GM18502 (cell line): ENCODE results near the gene CSN2.
"Not testable (repeated sequence)": the region's sequence is repeated elsewhere in the genome, so short reads cannot be mapped to it uniquely, and the experiment has no call there.

Source experiments
- ATAC-seq: cut with Tn5 transposase; IDR thresholded peaks from one replicate; pipeline ENCODE4 v1.9.1; 2021; ENCODE audit warnings: mild to moderate bottlenecking; ENCODE audit not compliant: unreplicated experiment, poor library complexity

Gene CSN2, protein sequence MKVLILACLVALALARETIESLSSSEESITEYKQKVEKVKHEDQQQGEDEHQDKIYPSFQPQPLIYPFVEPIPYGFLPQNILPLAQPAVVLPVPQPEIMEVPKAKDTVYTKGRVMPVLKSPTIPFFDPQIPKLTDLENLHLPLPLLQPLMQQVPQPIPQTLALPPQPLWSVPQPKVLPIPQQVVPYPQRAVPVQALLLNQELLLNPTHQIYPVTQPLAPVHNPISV

DNA sequence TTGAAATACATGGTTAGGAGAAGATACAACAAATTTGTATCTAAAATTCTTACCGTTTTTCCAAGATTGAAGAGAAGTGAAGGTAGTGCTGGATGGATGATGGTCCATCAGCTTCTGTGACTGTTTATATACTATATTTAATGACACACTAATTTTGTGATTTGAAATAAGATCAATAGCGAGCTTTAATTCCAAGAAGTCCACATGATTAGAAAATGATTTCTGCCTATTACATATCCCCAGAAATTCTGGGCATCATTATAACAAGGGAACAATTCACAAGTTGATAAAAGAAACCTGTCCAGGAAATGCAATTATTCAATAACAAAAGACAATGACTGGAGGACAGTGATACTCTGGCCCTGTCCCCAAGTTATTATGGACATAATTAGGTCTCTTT, at the start of gene CSN2:
TSS of gene CSN2 (minus strand) at position 101 of the 400 bp plus-strand sequence. CDS start 4,733 bp downstream, outside the sequence.
- ATAC-seq = no peak

DNA sequence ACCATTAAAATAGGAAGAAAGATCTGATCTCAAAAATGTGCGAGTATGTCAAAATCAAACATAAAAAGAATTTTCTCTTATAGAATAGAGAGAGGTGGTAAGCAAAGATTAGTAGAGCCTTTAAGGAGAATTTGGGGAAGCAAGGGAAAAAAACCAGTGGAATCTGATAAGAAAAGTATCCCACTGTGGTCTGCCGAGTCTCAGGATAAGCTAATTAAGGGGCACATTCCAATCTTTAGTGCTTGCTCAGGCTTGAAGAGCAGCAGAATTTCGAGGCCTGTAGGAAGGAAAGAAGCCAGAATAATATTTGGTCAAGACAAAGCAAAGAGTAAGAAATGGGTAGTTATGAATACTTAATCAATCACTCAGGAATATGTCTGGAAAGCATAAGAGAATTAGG, 43.2 kb upstream of the CSN2 start:
- ATAC-seq = no peak

DNA sequence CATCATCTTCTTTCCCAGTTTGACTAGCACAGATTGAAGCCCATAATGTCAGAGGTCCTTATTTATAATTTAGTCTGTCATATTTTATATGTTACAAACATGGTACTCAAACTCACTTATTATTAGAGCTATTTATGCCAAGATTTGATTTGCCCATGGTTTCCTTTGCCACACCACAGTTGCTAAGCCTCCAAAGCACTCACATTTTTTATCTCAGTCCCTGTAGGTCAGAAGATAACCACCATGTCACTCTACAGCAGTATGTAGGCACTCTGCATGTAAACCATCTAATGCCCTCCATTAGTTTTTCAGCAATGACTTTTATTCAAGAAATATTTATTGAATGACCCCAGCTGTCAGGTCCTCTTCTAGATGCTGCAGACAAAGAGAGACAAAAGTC, 37.0 kb upstream of the CSN2 start:
- ATAC-seq = no peak

DNA sequence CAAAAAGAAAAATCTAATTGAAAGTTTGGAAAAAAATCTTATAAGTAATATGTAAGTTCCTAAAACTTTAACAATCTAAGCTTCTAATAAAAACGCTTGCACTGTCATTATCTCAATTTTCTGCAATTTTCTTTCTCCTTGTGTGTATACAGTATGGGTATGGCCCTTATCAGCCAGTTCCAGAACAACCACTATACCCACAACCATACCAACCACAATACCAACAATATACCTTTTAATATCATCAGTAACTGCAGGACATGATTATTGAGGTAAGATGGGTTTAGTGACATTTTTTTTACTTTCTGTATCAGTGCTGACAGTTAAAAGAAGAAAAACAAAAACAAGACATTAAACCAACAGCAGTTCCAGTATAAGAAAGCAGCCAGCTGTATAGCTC, 35.2 kb upstream of the CSN2 start:
- ATAC-seq = no peak

DNA sequence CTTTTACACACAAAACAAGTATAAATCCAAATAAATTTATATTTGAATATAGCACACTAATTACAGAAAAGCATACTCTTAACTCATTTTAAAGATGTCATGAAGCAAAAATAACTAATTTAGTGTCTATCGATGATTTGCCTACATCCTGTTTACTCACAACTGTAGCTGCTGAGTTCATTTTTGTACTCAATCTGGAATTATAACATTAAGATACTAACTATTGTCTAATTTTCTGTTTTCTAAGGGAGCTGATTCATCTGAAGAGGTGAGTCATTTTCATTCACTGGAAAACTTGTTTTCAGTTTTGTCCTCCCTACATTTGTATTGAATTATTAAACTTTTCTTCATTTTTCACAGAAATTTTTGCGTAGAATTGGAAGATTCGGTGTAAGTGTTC, 33.9 kb upstream of the CSN2 start:
- peak; percentile 58 for ATAC-seq

DNA sequence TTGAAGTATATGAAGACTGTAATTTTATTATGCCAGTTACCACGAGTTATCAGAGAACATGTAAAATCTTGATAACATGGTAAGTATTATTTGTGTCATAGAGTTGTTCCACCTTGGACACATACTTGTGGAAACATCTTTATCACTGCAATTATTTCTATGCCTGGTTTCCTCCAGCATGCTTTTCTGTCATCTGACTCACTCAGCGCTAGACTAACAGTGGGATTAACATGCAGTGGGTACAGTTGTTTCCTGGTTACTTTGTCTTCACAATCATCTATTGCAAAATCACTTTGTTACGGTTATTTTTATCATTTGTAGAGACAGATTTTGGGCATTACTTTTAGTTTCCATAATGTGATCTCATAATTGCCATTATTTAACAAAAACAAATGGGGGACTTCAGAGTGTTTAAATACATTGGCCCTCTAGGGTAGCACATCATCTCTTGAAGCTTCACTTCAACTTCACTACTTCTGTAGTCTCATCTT, 30.0 kb upstream of the CSN2 start, which contains the start of gene STATH:
TSS of gene STATH (plus strand) at position 441 of the 491 bp plus-strand sequence. CDS start 2,472 bp downstream, outside the sequence.
- ATAC-seq = no peak

DNA sequence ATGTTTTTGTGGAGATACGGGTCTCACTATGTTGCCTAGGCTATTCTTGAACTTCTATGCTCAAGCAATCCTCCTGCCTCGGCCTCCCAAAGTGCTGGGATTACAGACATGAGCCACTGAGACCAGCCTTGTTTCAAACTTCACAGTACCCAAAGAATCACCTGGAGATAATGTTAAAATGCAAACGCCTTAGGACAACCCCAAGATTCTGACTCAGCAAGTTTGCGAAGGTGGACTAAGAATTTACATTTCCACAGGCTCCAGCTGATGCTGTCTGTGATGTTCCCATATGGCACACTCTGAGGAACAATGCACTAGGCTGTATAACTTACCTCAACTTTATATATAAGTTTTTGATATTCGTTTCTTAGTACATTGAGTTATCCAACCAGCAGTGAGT, 29.3 kb upstream of the CSN2 start:
- no peak for ATAC-seq

DNA sequence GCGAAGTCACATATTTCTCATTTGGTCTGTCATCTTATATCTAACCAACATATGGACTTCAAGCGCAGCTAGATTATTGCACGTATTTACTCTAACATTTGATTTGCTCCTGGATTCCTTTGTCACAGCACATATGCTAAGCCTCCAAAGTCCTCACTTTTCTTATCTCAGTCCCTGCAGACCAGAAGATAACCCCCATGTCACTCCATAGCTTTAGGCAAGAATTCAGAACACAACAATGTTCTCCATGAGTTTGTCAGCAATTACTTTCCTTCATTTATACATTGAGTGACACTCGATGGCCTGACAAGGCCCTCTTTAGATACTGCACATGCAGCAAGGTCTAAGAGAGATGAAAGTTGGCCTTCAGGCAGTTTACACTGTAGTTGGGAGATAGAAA, 25.5 kb upstream of the CSN2 start:
- no peak for ATAC-seq

DNA sequence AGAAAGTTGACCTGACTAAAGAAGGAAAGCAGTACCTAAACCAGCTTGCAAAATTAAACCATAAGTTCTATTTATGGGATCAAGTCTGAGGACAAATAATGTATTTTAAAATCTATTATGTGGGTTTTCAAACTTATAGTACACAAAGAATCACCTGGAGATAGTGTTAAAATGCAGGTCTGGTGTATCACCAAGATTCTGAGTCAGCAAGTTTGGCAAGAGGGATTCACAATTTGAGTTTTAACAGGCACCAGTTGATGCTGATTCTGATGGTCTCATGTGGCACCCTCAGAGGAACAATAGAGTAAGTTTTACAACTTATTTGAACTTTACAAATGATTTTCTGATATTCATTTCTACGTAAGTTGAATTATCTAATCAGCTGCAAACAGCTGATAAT, 21.1 kb upstream of the CSN2 start:
- ATAC-seq = no peak

DNA sequence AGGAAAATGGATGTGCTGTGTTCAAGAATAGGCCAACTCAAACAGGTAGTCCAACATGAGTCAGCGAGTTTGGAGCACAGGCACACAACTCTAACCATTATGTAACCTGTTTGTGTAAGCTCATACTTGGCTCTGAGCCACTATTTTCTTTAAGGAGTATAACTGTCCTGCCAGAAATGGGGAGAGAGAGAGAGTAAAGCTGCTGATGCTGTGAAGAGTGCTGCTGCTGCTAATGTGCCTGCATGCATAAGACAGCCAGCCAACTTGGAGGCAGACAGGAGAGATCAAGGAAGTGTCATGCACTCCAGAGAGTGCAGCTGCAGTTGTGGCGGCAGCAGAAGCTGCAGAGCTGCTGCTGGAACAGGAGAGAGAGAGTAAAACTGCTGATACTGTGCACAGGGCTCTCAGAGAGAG, 18.5 kb upstream of the CSN2 start:
- ATAC-seq = no peak

DNA sequence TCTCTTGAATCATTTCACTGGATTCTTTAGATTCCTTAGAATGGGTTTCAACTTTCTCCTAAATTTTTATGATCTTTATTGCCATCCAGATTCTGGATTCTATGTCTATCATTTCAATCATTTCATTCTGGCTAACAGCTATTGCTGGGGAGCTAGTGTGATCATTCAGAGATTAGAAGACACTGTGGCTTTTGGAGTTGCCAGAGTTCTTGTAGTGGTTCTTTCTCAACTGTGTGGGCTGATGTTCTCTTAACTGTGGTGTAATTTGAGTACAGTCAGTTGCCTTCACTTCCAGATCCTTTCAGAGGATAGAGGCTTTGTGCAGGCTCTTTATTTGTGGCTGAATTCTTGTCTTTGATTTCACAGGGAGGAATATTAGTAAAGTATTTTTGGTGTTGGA, 12.1 kb upstream of the CSN2 start:
- ATAC-seq = no peak

DNA sequence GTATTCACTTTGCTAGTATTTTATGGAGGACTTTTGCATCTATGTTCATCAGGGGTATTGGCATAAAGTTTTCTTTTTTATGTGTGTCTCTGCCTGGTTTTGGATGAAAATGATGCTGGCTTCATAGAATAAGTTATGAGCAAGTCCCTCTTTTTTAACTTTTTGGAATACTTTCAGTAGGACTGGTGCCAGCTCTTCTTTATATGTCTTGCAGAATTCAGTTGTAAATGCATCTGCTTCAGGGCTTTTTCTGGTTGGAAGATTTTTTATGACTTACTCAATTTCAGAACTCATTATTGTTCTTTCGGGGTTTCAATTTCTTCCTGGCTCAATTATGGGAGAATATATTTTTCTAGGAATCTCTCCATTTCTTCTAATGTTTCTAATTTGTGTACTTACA, 9.1 kb upstream of the CSN2 start:
- ATAC-seq = no peak

DNA sequence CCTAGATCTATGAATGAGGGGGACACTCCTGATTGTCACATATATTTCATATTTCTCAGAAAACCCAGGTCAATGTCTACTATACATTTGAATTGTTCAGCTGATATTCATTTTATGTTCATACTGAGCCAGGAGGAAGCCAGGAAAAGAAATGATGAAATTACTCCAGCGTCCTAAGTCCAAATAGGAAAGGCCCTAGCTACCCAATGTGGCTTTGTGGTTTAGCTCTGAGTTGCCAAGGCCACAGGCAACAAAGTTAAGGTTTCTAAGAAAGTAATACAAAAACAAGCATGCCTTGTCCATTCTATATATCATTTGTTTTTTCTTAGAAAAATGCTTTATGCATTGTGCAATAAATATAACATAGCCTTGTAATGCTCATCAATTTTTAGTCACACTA, 4.5 kb upstream of the CSN2 start:
- no peak for ATAC-seq

DNA sequence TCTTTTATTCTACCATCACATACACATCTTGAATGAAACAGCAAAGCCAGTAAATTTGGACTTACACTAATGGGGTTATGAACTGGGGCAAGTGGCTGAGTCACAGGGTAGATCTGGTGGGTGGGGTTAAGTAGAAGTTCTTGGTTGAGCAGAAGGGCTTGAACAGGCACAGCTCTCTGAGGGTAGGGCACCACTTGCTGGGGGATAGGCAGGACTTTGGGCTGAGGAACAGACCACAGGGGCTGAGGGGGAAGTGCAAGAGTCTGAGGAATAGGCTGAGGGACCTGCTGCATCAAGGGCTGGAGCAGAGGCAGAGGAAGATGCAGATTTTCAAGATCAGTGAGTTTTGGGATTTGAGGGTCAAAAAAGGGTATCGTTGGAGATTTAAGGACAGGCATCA, 8.3 kb downstream of the CSN2 start:
- ATAC-seq = no peak

DNA sequence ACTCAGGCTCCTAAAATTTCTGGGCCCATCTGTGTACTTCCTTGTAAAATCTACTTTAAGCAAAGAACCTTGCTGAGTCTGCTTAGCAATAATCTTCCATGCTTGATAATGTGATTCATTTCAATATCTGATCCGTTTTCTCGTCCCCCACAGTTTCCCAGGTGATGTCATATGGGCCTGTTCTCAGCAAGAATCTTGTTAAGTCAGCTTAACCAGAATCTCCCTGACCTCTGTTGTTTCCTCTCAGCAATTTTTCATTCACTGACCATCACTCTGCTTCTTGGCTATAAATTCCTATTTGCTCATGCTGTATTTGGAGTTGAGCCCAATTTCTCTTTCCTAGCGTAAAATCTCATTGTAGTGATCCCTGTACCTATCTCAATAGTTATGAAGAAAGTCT, 13.9 kb downstream of the CSN2 start:
- no peak for ATAC-seq

DNA sequence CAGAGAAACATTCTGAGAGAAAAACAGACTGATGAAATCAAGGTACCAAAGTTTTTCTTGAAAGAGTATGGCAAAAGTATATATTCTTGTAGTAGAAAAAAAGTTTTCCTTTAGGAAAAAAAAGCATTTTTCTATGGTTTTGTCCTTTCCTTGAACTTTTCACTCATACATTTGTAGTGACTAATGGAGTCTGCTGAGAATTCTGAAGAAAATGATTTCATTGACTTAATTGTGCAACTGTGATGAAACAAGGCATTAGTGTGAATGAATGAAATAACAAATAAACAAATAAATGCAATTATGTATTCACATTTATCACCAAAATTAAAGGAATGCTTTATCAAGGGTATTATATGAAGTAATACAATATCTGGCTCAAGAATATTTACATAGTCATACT, 29.0 kb downstream of the CSN2 start:
- ATAC-seq = no peak

DNA sequence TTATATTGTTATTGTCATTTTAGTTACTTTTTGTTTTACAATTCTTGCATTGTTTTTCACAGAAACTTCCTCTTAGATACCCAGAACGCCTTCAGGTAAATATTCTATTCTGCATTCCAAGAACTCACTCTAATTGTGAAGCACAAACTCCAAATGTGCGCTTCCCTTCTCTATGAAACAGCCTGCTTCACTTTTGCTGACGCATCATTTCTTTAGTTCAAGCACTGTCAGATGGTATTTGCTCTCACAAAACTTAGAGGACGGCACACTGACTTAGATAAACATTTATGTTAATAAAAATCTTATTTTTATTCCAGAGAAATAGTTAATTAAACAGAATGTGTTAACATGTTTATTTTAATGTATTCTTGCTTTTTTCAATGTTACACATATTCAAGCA, 31.4 kb downstream of the CSN2 start:
- no peak for ATAC-seq

DNA sequence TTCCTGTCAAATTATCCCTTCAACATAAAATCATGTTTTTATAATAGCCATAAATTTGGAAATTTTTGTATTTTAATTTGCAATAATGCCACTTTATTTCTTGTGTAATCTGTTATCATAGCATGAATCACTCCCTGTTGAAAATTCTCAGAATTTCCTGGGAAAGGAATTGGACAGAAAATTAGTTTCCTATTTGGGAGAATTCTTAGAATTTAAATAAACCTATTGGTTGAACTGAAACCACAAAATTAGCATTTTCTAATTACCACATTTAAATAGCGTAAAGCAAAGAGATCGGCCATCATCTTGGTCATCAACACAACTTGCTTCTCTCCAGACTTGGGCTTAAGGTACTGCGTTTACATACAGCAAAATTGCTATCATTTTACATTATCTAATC, 34.8 kb downstream of the CSN2 start, which contains the start of gene CSN1S1:
TSS of gene CSN1S1 (plus strand) at position 301 of the 400 bp plus-strand sequence. CDS start 1,488 bp downstream, outside the sequence.
- no peak for ATAC-seq

DNA sequence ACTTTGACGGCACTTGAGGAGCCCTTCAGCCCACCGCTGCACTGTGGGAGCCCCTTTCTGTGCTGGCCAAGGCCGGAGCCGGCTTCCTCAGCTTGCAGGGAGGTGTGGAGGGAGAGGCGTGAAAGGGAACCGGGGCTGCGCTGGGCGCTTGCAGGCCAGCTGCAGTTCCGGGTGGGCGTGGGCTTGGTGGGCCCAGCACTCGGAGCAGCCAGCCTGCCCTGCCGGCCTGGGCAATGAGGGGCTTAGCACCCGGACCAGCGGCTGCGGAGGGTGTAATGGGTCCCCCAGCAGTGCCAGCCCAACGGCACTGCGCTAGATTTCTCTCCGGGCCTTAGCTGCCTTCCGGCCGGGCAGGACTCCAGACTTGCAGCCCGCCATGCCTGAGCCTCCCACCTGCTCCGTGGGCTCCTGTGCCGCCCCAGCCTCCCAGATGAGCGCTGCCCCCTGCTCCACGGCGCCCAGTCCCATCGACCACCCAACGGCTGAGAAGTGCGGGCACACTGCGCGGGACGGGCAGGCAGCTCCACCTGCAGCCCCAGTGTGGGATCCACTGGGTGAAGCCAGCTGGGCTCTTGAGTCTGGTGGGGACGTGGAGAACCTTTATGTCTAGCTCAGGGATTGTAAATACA, 41.6 kb downstream of the CSN2 start:
- not testable (repeated sequence) for ATAC-seq

DNA sequence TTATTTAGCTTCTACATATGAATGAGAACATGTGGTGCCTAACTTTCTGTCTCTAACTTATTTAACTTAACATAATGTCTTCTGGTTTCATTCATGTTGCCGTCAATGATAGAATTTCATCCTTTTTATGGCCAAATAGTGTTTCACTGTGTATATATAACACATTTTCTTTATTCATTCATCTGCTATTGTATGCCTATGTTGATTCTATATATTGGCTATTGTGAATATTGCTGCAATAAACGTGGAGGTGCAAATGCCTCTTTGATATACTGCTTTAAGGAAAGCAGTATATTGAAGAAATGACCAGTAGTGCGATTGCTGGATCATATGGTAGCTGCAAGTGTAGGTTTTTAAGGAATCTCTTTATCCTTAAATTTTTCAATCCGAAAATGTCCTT, 44.7 kb downstream of the CSN2 start:
- ATAC-seq = no peak

DNA sequence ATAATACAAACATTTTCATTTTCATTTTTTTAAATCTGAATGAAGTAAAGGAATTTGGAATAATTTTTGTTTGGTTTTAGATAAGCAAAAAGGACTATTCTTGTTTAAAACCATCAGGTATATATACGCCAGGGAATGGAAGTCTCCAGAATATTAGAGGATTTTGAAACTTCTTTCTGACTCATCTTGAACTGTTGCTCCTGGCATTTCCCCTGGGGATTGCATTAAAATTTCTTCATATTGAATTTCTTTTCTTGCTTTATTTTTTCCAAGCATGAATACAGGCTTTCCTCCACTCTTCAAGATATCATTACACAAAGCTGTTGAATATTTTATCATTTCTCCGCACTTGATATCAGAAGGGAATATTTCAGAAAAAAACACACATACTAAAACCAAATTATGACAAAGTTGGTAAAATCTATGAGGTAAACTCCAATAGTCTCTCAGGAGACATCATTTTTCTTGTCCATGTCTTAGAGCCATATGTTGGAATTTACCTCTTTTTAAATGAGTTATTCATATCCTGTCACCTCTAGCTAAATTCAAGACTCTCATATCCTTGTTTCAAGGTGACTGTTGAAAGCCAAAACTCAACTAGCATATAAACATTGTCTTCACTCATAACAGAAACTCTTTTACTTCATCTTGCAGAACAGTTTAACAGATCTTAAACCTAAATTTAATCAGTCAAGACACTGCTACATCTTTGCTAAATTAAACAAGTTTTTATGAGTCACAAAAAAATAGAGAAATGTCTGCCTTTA, 55.3 kb downstream of the CSN2 start:
- peak; percentile 92 for ATAC-seq
